ENCODE data around the gene EPOP.

GRCh38 chr17:38627957-38628356 lies 46.8 kb downstream of the EPOP start:
- TF ChIP-seq, protein P1, sequence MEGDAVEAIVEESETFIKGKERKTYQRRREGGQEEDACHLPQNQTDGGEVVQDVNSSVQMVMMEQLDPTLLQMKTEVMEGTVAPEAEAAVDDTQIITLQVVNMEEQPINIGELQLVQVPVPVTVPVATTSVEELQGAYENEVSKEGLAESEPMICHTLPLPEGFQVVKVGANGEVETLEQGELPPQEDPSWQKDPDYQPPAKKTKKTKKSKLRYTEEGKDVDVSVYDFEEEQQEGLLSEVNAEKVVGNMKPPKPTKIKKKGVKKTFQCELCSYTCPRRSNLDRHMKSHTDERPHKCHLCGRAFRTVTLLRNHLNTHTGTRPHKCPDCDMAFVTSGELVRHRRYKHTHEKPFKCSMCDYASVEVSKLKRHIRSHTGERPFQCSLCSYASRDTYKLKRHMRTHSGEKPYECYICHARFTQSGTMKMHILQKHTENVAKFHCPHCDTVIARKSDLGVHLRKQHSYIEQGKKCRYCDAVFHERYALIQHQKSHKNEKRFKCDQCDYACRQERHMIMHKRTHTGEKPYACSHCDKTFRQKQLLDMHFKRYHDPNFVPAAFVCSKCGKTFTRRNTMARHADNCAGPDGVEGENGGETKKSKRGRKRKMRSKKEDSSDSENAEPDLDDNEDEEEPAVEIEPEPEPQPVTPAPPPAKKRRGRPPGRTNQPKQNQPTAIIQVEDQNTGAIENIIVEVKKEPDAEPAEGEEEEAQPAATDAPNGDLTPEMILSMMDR (IDR thresholded peaks at IDR 0.05): no peak
- TF ChIP-seq POLR2A (IDR thresholded peaks at IDR 0.05): no peak
